GM18868 (cell line): ENCODE measurements around the gene THRAP3.
"Not testable (repeated sequence)": the region's sequence is repeated elsewhere in the genome, so short reads cannot be mapped to it uniquely, and the experiment has no call there.

Source experiments
- ATAC-seq: cut with Tn5 transposase; IDR thresholded peaks from one replicate; pipeline ENCODE4 v1.9.1; 2021; ENCODE audit warnings: mild to moderate bottlenecking, moderate library complexity; ENCODE audit not compliant: unreplicated experiment

The THRAP3 gene

GRCh38 chr1:36223996-36224536 is at the start of gene THRAP3:
Gene THRAP3 (plus strand): TSS chr1:36224443. CDS start chr1:36282564, 58,121 bp downstream.
- ATAC-seq: peak; percentile 90

GRCh38 chr1:36174713-36175112 is 49.5 kb upstream of the THRAP3 start:
- ATAC-seq: no peak

DNA sequence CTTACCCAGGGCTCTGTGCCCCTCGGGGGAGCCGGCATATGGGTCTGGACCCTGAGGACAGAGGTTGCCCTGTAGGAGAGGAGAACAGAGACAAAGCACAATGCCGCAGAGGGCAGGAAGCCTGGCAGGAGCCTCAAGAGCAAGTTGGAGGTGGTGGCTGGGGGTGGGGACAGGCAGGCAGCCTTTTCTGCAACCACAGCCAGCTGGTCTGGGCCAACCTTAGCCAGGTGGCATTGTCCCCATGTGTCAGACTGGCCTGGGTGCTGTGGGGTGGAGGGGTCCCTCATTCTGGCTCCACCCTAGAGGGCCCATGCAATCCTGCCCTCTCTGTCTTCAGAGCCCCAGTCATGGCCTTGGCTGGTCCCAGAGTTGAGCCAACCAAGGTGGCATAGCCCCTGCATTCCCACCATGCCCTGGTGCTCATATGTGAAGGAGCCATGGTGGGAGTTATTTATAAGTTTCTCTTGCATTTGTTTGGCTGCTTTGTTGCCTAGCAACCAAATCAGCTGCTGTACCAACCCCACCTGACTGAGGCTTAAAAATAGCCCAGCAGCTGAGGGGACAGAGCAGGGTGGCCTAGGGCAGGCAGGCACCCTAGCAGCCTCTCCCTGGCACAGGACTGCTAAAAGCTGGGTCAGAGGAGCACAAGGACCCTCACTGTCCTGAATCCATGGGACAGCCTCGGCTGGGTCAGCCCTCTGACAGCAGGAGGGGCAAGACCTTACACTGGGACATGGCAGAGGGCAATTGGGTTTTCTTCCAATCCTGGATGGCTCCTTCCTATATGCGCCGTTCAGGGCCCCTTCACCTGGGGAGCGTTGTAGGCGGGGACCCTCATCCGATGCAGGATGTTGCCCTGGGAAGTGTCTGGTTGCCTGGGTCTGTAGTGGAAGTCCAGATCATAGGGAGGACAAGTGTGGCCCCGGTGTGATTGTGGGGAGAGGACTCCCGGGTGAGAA is 48.8 kb upstream of the THRAP3 start:
- ATAC-seq: no peak

DNA sequence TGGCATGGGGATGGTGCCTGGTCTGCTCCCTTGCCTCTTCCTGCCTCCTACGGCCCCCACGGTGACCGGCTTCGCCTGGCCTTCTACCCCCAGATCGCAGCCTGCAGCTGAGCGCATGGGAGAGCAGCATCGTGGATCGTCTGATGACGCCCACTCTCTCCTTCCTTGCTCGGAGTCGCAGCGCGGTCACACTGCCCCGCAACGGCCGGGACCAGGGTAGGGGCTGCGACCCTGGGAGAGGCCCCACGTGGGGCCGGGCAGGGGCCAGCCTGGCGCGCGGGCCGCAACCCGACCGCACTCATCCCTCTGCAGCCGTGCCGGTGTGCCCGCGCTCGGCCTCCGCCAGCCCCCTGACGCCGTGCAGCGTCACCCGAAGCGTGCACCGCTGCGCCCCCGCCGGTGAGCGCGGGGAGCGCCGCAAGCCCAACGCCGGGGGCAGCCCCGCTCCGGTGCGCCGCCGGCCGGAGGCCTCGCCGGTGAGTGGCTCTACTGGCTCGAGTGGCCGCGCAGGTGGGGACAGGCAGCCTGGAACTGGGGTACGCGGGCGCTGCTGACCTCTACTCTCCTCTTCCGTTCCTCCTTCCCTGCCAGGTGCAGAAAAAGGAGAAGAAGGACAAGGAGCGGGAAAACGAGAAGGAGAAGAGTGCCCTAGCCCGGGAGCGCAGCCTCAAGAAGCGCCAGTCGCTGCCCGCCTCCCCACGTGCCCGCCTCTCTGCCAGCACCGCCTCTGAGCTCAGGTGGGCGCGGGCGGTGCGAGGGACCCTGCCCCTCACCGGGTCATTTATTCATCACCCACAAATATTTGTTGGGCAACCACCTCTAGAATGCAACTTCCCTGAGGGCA is 47.9 kb upstream of the THRAP3 start:
- no peak for ATAC-seq

- no peak for ATAC-seq
These were observed 46.4 kb upstream of the THRAP3 start for GRCh38 chr1:36177589-36178431.

GRCh38 chr1:36178471-36179219 is 45.6 kb upstream of the THRAP3 start:
- no peak for ATAC-seq

DNA sequence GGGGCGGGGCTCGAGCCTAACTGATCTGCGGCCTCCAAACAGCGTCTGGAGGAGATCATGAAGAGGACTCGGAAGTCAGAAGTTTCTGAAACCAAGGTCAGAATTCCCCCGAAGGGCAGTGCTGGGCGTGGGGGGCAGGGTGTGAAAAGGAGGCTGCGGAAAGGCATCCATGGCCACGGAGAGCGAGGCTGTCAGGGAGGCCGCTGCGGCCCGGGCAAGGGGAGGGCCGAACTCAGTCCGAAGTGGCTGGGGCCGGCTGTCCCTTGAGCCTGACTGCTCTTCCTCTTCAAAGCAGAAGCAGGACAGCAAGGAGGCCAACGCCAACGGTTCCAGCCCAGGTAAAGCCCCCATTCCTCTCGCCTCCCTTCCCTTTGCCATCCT is 45.0 kb upstream of the THRAP3 start:
- no peak for ATAC-seq

DNA sequence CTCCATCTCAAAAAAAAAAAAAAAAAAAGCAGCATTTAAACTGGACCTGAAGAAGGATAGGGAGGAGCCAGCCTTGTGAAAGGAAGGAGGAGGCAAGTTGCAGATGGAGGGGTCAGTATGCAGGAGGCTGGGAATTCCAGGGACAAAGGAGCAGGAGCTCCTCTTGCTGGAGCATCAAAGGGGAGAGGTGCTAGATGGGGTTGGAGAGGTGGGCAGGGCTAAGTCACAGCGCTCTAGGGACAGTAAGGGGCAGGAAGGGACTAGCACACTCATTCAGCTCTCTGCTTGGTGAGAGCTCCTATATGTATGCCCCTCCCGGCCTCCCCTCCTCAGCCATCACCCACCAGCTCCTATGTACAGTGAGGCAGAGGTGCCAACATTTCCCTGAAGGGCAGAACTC is 41.5 kb upstream of the THRAP3 start:
- ATAC-seq: no peak

- no peak for ATAC-seq
These were observed 40.9 kb upstream of the THRAP3 start for GRCh38 chr1:36183309-36183856.

DNA sequence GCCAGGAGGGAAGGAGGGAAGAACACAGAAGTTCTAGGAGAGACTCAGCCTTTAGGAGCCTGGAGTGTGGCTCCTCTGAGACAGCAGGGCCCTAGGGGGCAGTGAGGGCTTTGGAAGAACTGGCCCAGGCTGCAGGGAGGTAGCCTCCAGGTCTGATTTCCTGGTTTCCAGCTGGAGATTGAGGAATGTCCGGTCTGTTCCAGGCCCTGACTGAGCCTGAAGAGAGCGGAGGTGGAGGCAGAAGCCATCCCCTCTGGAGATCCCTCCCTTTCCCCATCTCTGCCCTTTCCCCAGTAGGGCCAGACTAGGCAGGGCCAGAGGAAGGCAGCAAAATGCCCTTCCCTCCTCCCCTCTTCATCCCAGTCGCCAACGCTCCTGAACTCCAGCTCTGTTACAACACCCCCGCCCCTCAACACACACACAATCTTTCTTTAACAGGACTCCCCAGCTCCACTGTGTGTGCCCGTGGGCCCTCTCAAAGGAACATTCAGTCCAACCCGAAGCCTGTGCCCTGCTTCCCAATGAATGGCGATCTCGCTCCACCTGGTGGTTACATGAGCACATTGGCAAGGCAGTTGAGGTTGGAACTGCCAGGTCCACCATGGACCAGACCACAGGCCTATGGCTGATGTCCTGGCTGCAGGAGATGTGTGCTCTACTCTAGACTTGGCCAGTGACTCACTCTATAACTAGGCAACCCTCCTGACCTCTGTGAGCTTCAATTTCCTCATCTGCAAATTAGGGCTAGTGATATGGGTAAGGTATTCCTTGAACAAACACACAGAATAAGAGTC is 36.2 kb upstream of the THRAP3 start:
- peak; percentile 74 for ATAC-seq

DNA sequence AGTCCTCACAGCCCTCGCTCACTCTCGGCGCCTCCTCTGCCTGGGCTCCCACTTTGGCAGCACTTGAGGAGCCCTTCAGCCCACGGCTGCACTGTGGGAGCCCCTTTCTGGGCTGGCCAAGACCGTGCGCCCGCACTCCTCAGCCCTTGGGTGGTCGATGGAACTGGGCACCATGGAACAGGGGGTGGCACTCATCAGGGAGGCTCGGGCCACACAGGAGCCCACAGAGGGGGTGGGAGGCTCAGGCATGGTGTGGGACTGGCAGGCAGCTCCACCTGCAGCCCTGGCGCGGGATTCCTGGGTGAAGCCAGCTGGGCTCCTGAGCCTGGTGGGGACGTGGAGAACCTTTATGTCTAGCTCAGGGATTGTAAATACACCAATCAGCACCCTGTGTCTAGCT is 27.4 kb upstream of the THRAP3 start:
- not testable (repeated sequence) for ATAC-seq

GRCh38 chr1:36198641-36199040 is 25.6 kb upstream of the THRAP3 start:
- no peak for ATAC-seq

DNA sequence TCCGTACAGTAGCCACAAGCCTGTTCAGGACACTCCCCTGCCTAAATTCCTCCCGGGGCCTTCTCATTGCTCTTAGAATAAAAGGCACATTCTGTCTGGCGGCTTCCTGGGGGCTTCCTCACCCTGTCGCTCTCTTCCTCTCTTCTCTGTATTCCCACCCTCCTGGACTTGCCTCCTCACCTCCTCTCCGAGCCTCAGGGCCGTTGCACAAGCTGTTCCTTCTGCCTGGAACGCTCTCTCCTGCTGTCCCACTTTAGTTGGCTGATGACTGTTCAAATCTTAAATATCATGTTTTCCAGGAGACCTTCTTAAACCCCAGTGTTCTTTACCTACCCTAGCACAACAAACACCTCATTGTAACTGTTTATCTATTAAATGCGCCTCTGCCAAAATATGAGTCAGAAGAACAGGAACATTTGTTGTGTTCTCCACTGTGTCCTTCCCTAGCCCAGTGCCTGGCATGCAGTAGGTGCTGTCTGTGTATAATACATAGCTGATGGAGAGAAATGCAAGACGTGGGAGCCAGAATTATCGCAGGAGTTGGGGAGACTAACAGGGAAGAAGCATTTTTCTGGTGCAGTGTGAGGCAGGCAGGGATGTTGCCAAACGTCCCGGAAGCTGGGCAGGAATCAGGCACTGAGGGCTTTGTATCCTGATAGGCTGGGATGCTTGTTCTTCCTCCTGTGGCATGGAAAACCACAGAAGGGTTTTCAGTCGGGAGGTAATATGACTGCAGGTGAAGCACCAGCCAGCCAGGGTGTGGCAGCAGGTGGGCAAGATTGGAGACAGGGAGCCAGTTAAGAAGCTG is 24.1 kb upstream of the THRAP3 start:
- ATAC-seq: no peak

DNA sequence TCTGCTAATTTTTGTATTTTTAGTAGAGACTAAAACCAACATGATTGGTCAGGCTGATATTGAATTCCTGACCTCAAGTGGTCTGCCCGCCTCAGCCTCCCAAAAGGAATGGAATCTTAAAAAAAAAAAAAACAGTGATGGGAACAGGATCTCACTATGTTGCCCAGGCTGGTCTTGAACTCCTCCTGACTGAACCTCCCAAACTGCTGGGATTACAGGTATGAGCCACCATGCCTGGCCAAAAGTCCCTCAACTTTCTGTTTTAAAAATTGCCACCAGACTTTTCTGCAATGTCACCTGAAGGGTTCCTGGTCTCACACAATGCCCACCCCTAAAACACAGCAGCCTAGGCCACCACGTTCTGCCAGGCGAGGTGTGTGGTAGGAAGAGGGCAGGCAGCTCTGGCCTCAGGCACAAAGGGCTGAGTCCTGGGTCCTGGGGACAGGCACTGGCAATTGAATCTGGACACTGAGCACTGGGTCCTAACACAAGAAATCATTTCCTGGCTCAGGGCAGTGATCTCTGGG is 21.2 kb upstream of the THRAP3 start:
- ATAC-seq: no peak

DNA sequence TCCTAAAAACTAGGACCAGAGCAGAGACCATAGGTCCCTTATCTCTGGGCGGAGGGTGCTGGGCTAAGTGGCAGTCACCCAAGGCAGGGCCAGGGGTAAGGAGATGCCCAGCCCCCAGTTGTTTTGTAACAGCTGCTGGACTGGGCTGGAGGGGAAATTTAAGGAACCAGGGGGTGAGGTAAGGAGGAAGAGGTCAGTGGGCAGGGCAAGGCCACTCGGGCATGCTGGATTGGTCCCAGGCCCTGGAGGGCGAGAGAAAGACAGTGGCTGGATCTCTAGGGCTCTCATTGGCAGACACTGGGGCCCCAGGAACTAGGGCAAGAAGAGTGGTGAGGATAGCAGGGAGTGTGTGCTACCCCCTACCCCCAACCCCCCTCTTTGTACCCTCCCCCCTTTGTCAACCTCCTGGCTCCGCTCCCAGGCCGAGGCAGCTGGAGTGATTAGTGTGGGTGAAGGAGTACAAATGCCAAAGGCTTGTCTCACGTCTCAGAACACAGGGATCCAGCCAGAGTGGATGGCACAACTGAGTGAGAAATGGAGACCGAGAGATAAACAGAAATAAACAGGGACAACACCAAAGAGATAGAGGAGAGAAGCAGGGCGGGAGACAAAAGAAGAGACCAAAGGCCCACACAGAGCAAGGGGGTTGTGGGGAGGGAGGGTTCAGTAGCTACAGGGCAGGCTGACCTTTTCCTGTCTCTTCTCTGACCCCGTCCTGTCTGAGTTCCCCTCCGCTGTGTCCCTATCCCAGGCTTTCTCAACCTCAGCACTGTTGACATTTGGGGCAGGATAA is 20.5 kb upstream of the THRAP3 start:
- no peak for ATAC-seq

DNA sequence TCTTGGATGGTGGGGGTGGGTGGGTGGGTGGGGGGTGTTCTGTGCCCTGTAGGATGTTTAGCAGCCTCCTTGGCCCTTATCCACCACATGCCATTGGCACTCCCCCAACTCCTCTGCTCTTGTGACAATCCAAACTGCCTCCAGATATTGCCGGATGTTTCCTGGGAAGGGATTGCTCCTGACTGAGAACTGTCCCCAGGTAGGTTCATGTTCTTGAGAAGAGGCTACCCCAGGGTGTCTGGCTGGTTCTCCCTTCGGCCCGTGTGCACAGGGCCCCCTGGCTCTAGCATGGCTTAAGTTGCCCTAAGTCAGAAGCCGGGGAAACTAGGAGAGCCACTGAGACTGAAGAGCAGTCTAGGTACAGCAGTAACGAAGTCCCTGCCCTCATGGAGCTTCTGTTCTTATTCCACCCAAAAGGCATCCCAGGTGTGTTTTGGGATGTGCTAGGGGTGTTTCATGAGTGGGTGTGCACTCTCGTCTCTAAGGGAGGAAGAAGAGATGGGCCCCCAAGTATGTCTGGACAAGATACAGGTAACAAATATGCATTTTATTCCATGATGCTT is 19.8 kb upstream of the THRAP3 start:
- ATAC-seq: no peak
